Ishikawa (cell line): Measurements from ENCODE around the gene TMEM35B.

ENCODE experiments used
- CEBPB ChIP-seq: IDR thresholded peaks from 2 replicates; pipeline ENCODE4 v1.6.1; 2012
- EP300 ChIP-seq: IDR thresholded peaks from 2 replicates; pipeline ENCODE4 v1.6.1; 2012; ENCODE audit warnings: borderline replicate concordance
- FOXM1 ChIP-seq: IDR thresholded peaks from 2 replicates; pipeline ENCODE4 v1.6.1; 2012; ENCODE audit warnings: low read depth, borderline replicate concordance
- NFIC ChIP-seq: IDR thresholded peaks from 2 replicates; pipeline ENCODE4 v1.6.1; 2012
- RAD21 ChIP-seq: IDR thresholded peaks from 2 replicates; pipeline ENCODE4 v1.6.1; 2012; ENCODE audit warnings: low read depth
- REST ChIP-seq: IDR thresholded peaks from 2 replicates; pipeline ENCODE4 v1.6.1; 2012; ENCODE audit warnings: low read depth, mild to moderate bottlenecking
- TAF1 ChIP-seq: IDR thresholded peaks from 2 replicates; pipeline ENCODE4 v1.6.1; 2012; ENCODE audit warnings: low read depth, mild to moderate bottlenecking
- TCF12 ChIP-seq: IDR thresholded peaks from 2 replicates; pipeline ENCODE4 v1.6.1; 2012; ENCODE audit warnings: low read depth
- YY1 ChIP-seq: IDR thresholded peaks from 2 replicates; pipeline ENCODE4 v1.6.1; 2012; ENCODE audit warnings: low read depth
- ZBTB7A ChIP-seq: IDR thresholded peaks from 2 replicates; pipeline ENCODE4 v1.6.1; 2012; ENCODE audit warnings: low read depth

DNA sequence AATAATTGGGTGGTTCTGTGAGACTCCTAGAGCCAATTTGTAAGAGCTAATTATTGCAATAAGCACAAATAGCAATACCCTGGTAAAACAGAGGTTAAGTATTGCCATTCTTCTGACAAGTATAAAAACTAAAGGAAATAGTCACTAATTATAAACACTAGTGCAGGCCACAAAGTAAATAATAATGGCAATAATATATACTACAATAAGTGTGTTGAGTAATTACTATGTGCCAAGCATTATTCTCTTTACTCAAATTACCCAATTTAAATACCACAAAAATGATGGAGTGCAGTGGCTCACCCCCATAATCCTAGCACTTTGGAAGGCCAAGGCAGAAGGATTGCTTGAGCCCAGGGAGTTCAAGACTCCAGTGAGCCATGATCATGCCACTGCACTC is 31.3 kb upstream of the TMEM35B start:
- no peak for TF ChIP-seq TAF1
- TF ChIP-seq EP300, result no peak
- no peak for TF ChIP-seq TCF12
- TF ChIP-seq YY1, result no peak
- no peak for TF ChIP-seq CEBPB
- no peak for TF ChIP-seq RAD21
- no peak for TF ChIP-seq NFIC
- no peak for TF ChIP-seq FOXM1
- no peak for TF ChIP-seq REST
- TF ChIP-seq ZBTB7A, result no peak
